Measurements from ENCODE around the gene TEF. TPM values are rescaled to one million over a fixed set of nuclear protein-coding genes. Genes with fewer than 3 reads are reported as not detected.

TEF gene
- polyA plus RNA-seq, 1 donor (not counting 4 experiments of a cell fraction or from before 2014, with no cell fraction given) = 12.4 TPM

GRCh38 chr22:41353862-41354575 lies 27.7 kb upstream of the TEF start:
- Histone ChIP-seq H3K4me1 (ENCODE audit: control insufficient read depth, extremely low read depth, insufficient read depth, low read length) (no peaks in the 10 kb centered on the region), H3K9me3 (ENCODE audit: control insufficient read depth, low read depth, low read length) (no peaks in the 10 kb centered on the region), H3K36me3 (ENCODE audit: control insufficient read depth in 2 of 2, extremely low read depth in 1 of 2, insufficient read depth in 2 of 2, low read length in 2 of 2) (peaks cover 39 to 42% of the 10 kb centered on the region in 2 experiments), H3K27ac (ENCODE audit: control insufficient read depth, insufficient read depth, low read length) (no peak overlapping the region), H2AFZ (ENCODE audit: control insufficient read depth, low read length) (no peak overlapping the region), H3K4me2 (ENCODE audit: control insufficient read depth, extremely low read depth, insufficient read depth, low read depth, low read length) (no peak overlapping the region), H4K20me1 (ENCODE audit: control insufficient read depth, extremely low read depth, insufficient read depth, low read length) (no peaks in the 10 kb centered on the region), H3K4me3 (ENCODE audit: control insufficient read depth in 2 of 3, extremely low read depth in 1 of 3, insufficient read depth in 2 of 3, low read depth in 1 of 3, low read length in 3 of 3) (no peak overlapping the region), H3K9ac (ENCODE audit: control insufficient read depth, extremely low read depth, insufficient read depth, low read length) (no peak overlapping the region), H3K79me2 (ENCODE audit: control insufficient read depth, insufficient read depth, low read length) (no peaks in the 10 kb centered on the region), H3K9me1 (ENCODE audit: control insufficient read depth, extremely low read depth, insufficient read depth, low read length) (no peaks in the 10 kb centered on the region), H3K27me3 (ENCODE audit: control insufficient read depth, extremely low read depth, insufficient read depth, low read length) (no peaks in the 10 kb centered on the region)
- DNase-seq (ENCODE audit: low read depth, low spot score) (no peak), FAIRE-seq (no peak)
- TF ChIP-seq CTCF (optimal IDR thresholded peaks at IDR 0.05 in 1 of 3, IDR thresholded peaks at IDR 0.05 in 1 of 3, conservative IDR thresholded peaks at IDR 0.05 in 1 of 3; ENCODE audit: extremely low read depth in 1 of 3, insufficient read depth in 2 of 3, low read length in 3 of 3) (no peak), EZH2 (IDR thresholded peaks at IDR 0.05; ENCODE audit: low read length) (no peak)
- dilution Hi-C loops (cut with MboI; ENCODE audit: extremely low pct_ligation_motif_present, low sequenced_read_pairs) = no loop called here

- no peaks in the 10 kb centered on the region for H4K20me1 ChIP-seq (ENCODE audit: control insufficient read depth, extremely low read depth, insufficient read depth, low read length)
- no peaks in the 10 kb centered on the region for H3K9me1 ChIP-seq (ENCODE audit: control insufficient read depth, extremely low read depth, insufficient read depth, low read length)
- H3K9ac ChIP-seq (ENCODE audit: control insufficient read depth, extremely low read depth, insufficient read depth, low read length) = no peak overlapping the region
- peaks cover 35 to 39% of the 10 kb centered on the region in 2 experiments for H3K36me3 ChIP-seq (ENCODE audit: control insufficient read depth in 2 of 2, extremely low read depth in 1 of 2, insufficient read depth in 2 of 2, low read length in 2 of 2)
- H3K4me2 ChIP-seq (ENCODE audit: control insufficient read depth, extremely low read depth, insufficient read depth, low read depth, low read length) = no peak overlapping the region
- no peaks in the 10 kb centered on the region for H3K27me3 ChIP-seq (ENCODE audit: control insufficient read depth, extremely low read depth, insufficient read depth, low read length)
- no peaks in the 10 kb centered on the region for H3K9me3 ChIP-seq (ENCODE audit: control insufficient read depth, low read depth, low read length)
- no peak overlapping the region for H3K4me3 ChIP-seq (ENCODE audit: control insufficient read depth in 2 of 3, extremely low read depth in 1 of 3, insufficient read depth in 2 of 3, low read depth in 1 of 3, low read length in 3 of 3)
- H3K27ac ChIP-seq (ENCODE audit: control insufficient read depth, insufficient read depth, low read length) = no peak overlapping the region
- TF ChIP-seq EZH2 (IDR thresholded peaks at IDR 0.05; ENCODE audit: low read length) = no peak
- no peak for TF ChIP-seq CTCF (optimal IDR thresholded peaks at IDR 0.05 in 1 of 3, IDR thresholded peaks at IDR 0.05 in 1 of 3, conservative IDR thresholded peaks at IDR 0.05 in 1 of 3; ENCODE audit: extremely low read depth in 1 of 3, insufficient read depth in 2 of 3, low read length in 3 of 3)
- no peak for FAIRE-seq
- no peaks in the 10 kb centered on the region for H3K79me2 ChIP-seq (ENCODE audit: control insufficient read depth, insufficient read depth, low read length)
- no peak overlapping the region for H2AFZ ChIP-seq (ENCODE audit: control insufficient read depth, low read length)
- dilution Hi-C loops (cut with MboI; ENCODE audit: extremely low pct_ligation_motif_present, low sequenced_read_pairs) = no loop called here
- DNase-seq (ENCODE audit: low read depth, low spot score) = no peak
- H3K4me1 ChIP-seq (ENCODE audit: control insufficient read depth, extremely low read depth, insufficient read depth, low read length) = no peaks in the 10 kb centered on the region
These were observed 26.8 kb upstream of the TEF start for GRCh38 chr22:41354979-41355378.
